NCI-H1417 (cell line): ENCODE measurements around the gene ZNF792.
"Not testable (repeated sequence)": the region's sequence is repeated elsewhere in the genome, so short reads cannot be mapped to it uniquely, and the experiment has no call there.

Source experiments
- DNase-seq, 3 experiments: peaks; one replicate each; lab custom pipeline; 2025; lab: John Stamatoyannopoulos, UW

The ZNF792 gene

GRCh38 chr19:34998777-34999497 is 34.9 kb upstream of the ZNF792 start:
- DNase-seq: no peak

GRCh38 chr19:34998224-34998623 is 34.2 kb upstream of the ZNF792 start:
- DNase-seq: not testable (repeated sequence)

- DNase-seq: no peak
Measured at GRCh38 chr19:34997071-34997617, 33.1 kb upstream of the ZNF792 start.

GRCh38 chr19:34995551-34995950 is 31.5 kb upstream of the ZNF792 start:
- DNase-seq: no peak

- no peak for DNase-seq
Measured at GRCh38 chr19:34994643-34995541, 30.9 kb upstream of the ZNF792 start.

- no peak for DNase-seq
Measured at GRCh38 chr19:34994286-34994642, 30.2 kb upstream of the ZNF792 start.

GRCh38 chr19:34992582-34992981 is 28.6 kb upstream of the ZNF792 start:
- DNase-seq: not testable (repeated sequence)

GRCh38 chr19:34991542-34992333 is 27.7 kb upstream of the ZNF792 start:
- DNase-seq: no peak

GRCh38 chr19:34990578-34991192 is 26.7 kb upstream of the ZNF792 start:
- no peak for DNase-seq

- DNase-seq: no peak
Measured at GRCh38 chr19:34989298-34989697, 25.3 kb upstream of the ZNF792 start.

- no peak for DNase-seq
Measured at GRCh38 chr19:34988119-34988518, 24.1 kb upstream of the ZNF792 start.

- DNase-seq: no peak
Measured at GRCh38 chr19:34985249-34986022, 21.4 kb upstream of the ZNF792 start.

- DNase-seq: no peak
Measured at GRCh38 chr19:34984287-34984686, 20.3 kb upstream of the ZNF792 start.

- DNase-seq: no peak
Measured at GRCh38 chr19:34983786-34984185, 19.8 kb upstream of the ZNF792 start.

GRCh38 chr19:34982275-34982674 is 18.2 kb upstream of the ZNF792 start:
- no peak for DNase-seq

- peak in 1 of 3 experiments; percentile 4 for DNase-seq
Measured at GRCh38 chr19:34979819-34980640, 16.0 kb upstream of the ZNF792 start.

GRCh38 chr19:34976611-34977010 is 12.6 kb upstream of the ZNF792 start:
- no peak for DNase-seq

GRCh38 chr19:34975056-34975455 is 11.0 kb upstream of the ZNF792 start:
- DNase-seq: no peak

- no peak for DNase-seq
Measured at GRCh38 chr19:34974646-34975045, 10.6 kb upstream of the ZNF792 start.

- DNase-seq: no peak
Measured at GRCh38 chr19:34972163-34972705, 8.2 kb upstream of the ZNF792 start.
